Measurements from ENCODE around the gene ZBTB21.

The ZBTB21 gene

DNA sequence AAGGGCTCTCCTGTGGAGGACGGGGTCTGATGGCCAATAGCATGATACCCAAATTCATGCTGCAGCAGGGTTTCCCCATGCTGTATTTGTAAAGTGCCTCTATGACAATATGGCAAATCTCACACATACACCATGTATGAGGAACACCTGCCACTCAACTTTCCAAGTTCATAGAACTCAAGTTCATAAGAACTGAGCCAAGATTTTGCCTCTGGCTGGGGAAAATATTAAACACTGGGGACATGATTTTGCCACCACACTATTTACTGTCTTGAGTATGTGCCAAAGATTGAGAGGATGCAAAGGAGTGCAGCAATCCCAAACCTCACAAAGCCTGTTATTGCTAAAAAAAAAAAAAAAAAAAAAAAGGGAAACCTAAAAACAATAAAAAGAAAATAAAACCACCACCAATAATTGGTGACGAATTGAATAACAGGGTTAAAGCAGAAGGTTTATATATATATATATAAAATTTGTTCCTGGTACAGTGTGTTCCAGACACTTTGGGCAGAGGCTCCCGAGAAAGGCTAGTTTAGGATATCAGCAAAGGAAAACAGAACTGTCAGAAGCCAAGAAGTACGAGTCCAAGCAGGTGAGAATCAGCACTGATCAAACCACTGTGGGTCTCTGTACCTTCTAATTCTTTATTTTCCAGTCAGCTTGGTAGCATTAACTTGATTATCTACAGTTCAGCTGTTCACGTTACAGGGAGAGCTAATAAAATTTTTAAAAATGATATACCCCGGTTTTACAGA, 24.3 kb downstream of the ZBTB21 start:
- DNase-seq: no peak

DNA sequence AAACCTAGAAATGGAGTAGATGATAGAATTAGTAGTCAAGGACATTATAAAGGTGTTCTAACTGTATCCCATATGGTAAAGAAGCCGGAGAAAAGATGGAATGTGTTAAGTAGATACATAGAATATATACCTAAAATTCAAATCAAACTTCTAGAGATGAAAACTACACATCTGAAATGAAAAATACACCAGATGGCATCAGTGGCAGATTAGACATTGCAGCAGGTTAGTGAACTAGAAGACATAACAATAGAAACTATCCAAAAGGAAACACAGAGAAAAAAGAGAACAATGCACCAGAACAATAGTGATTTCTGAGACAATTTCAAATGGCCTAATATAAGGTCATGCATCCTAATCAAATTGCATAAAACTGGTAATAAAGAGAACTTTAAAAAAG, 26.9 kb downstream of the ZBTB21 start:
- DNase-seq: no peak

DNA sequence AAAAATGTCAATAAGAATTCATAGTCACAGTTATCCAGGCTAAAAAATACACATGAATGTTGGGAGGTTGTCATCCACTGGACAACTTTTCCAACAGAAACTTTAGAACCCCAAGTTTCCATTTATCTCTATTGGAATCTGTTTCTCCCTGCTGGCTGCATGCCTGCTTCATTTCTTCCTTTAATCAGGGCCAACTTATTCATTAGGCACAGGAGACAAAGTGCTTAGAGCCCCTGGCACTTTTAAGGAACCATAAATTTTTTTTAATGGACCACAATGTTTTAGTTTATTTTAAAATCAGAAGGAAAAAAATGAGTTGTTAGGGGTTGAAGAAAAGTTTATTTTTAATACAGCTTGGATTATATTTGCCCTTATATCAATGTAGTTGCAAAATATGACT, 29.6 kb downstream of the ZBTB21 start:
- DNase-seq: no peak

DNA sequence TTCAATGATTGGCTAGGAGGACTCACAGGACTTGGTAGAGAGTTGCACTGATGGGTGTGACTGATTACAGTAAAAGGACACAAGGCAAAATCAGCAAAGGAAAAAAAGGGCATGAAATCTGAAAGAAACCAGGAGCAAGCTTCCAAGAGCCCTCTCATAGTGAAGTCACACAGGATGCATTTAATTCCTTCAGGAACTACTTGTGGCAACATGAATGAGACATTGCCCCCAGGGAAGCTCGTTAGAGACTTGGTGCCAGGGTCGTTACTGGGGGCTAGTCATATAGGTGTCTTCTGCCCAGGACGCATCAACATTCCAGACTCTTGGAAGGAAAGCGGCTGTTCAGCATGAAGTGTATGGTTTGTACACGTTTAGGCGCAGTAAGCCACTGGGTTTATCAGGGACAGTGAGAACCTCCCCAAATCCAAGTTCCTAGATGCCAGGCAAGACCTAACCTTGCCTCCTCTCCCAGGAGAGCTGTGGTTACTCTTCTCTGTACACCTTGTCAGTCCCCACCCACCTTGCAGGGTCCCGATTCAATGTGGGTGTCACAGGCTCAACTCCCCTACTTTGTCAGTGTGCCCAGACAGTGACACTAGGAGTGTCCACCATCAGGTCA, 30.3 kb downstream of the ZBTB21 start:
- no peak for DNase-seq

DNA sequence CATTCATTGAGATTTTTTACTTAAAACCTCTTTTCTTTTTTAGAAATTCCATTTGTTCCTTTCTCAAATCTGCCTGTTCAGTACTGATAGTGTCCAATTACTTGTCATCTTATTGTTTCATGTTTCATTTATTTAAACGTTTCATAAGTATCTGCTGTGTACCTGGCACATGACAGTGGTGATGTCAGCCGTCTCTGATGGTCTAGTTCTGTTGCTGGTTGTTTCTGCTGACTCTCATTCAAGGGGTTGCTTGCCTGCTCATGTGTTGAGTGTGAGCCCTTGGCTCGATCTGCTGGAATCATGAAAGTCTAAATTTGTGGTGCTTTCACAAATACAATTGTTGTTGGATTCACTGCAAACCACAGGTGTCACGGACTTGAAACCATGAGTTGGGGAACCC, 30.8 kb downstream of the ZBTB21 start:
- no peak for DNase-seq

DNA sequence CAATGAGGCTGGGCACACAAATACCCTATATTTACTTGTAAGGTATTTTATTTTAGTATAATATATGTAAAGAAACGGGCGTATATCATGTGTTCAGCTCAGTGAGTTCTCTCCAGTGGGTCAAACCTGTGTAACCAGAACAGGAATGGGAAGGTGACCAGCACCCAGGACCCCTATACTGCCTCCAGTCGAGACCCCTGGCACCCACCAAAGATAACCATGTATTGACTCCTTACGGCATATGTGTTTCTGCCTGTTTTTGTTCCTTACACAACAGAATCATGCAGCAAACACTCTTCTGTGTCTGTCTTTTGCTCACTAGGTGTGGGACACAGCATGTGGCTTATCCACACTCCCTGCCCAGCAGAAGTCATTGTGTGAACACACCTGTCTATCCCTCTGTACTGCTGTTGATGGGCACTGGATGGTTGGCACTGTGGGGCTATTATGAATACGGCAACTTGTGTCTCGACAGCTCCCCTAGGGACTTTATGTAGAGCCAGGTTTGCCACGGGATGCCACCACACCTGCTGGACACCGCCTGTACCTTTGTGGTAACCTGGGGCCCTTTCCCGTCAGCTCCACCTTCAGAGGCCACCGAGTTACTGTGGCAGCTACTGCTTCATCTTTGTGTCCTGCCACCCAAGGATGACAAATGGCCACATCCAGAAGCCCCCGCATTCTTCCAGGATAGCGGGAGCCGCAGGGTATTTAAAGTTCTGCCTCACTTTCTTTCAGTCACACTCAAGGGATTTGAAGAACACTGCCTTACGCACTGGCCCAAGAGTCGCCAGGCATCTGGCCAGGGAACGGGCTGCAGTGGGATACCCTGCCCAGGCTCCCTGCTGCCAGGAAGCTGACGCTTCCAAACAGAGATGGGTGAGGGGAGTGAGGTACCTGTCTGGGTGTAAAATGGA, 32.9 kb downstream of the ZBTB21 start:
- no peak for DNase-seq

DNA sequence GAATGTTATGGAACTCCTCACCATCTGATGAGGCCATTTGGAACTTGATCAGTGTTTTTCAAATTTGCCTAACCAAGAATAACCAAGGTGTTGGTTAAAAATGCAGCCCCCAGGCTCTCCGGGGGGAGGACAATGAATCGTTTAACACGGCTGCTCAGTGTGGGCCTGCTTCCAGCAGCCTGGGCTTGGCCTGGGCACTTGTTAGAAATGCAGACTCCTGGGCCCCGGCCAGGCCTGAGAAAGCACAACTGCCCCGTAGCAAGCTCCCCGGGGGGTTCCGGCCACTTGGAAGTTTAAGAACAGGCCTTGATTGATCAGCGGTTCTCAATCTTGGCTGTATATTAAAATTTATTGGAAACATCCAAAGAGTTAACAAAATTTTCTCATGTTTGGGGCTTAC, 33.5 kb downstream of the ZBTB21 start:
- DNase-seq: no peak

DNA sequence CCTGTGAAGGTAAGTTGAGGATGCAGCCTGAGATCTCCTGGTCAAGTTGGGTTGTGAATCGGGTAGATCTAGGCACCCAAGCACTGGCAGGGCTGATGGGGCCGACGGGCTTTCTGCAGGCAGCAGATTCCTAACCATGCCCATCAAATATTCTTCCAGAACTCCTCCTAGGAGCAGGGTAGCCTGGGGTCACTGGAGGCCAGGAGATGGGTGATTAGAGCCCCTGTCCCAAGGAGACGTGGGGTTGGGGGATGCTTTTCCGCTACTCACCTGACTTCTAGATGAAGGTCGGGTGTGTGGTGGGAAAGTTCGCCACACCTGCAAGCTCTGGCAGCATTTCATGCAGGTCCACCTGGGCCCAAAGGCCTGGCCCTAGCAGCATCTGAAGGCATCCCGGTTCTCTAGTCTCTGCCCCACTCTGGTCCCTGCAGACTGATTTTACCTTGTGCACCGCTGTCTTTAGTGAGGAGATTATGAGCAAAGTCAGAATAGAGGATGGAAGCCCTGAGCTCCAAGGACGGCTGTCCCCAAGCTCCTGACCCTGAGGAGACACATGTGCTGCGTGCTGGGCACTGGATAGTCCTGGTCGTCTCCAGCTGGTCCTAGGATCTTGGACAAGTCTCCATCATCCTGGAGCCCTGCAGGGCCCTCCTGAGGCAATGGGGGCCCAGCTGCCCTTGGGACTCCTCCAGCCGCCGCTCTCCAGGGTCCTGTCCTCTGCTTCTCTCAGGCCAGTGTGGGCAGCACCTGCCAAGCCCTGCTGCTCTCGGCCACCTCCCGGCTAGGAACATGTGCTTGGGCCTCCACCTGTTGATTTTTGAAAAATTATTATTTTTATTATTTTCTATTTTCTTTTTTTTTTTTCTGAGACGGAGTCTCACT, 34.5 kb downstream of the ZBTB21 start:
- no peak for DNase-seq

DNA sequence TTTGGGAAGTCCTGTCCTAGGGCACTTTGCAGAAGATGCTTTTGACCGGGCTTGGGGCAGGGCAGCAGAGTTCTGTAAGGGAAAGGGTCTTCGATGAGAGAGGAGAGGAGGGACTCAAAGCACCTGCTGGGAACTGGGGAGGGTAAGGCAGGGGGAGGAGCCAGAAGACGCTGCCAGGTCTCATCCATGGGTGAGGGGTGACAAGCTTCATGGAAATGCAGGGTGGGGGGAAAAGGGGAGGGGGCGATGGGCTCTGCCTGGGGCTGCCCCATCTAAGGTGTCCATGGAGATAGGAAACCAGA, 35.5 kb downstream of the ZBTB21 start:
- DNase-seq: no peak

DNA sequence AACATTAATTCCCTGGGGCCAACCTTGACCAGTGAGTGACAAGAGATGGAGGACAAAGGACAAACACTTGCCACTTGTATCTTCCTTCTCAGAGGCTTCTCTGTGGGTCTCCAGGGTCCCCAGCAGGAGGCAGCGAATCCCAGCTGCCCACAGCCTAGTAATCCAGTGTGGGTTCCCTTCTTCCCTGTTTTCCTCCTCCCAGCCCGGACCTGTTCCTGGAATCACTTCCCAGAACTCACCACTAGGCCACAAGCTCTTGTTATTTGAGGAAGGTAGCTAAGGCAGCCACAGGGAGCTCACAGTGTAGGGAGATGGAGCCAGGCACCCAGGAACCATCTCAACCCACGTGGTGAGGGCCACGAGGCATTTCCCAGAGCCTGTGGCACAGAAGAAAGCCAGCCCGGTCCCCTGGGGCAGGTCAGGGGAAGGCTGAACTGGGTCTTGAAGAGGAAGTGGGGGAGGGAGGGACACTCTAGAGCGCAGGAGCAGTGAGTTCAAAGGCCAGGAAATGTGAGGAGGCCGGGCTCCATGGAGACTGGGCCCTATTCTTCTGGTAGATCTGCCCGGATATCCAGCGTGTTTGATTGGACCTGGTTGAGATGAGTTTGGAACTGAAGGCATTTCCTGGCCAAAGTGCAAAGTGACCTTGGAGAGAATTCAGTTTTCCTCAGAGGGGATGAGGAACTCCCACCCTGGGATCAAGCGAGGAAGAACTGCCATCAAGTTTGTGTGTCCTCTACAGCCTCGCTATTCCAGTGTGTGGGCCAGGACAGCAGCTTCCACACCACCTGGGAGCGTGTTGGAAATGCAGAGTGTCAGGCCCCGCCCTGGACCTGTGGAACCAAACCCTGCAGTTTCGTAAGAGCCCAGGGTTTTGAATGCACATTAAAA, 36.1 kb downstream of the ZBTB21 start:
- DNase-seq: no peak

DNA sequence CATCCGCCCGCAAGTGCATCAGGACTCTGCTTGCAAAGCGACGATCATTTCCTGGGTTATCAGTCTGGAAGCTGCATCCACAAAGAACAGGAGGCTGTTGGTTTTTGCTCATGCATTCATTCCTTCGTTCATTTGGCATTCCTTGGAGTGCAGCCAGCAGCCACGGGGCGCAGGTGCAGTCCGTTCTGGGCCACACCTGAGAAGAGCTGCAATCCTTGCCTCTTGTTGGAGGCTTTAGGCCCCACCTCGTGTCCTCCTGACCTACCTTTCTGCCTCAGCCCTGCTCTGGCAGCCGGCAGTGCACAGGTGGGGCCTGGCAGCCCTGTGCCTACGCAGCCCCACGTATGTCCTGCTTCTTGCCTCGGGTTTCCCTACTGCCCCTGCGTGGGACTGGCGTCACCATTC, 36.7 kb downstream of the ZBTB21 start:
- DNase-seq: no peak

DNA sequence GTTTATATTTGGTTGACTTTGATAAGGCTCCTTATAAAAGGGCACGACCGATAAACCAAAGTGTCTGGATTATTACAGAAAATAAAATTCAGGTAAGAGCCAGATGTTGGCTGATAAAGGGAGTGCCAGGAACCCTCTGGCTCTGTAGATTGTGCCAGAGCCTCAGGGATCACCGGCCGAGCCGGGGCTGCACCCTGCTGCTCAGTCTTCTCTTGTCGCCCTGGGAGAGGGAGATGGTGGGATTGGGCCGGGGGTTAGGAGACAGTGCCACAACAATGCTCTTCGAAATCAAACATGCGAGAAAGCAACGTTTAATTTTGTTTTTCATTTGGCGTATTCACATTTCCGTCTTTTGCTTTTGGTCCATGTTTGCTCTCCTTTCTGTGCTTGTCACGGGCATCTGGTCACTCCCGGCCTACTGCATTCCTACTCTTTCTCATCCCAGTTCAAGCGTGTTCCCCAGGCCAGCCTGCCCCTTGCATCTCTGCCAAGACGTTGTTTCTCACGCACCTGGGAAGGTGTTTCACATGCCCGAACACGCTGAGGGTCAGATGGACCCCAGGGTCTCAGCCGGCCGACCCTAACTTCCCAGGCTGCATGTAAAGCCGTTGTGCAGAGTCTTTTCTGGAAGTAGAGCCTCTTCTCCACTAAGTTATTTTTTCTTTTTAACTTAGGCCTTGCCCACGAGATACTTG, 37.5 kb downstream of the ZBTB21 start:
- no peak for DNase-seq

DNA sequence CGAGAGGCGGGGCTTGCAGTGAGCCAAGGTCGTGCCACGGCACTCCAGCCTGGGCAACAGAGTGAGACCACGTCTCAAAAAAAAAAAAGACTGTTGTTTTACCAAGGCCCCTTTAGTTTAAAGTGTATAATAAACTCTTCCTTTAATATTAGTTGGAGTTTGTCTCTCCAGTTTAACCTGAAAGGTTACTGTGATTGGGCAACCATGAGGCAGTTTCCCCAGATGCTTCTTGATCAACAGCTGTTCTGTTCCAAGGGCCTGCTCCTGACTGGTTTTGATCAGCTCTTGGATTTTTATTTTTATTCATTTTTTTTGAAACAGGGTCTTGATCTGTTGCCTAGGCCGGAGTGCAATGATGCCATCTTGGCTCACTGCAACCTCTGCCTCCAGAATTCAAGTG, 38.3 kb downstream of the ZBTB21 start:
- DNase-seq: no peak

DNA sequence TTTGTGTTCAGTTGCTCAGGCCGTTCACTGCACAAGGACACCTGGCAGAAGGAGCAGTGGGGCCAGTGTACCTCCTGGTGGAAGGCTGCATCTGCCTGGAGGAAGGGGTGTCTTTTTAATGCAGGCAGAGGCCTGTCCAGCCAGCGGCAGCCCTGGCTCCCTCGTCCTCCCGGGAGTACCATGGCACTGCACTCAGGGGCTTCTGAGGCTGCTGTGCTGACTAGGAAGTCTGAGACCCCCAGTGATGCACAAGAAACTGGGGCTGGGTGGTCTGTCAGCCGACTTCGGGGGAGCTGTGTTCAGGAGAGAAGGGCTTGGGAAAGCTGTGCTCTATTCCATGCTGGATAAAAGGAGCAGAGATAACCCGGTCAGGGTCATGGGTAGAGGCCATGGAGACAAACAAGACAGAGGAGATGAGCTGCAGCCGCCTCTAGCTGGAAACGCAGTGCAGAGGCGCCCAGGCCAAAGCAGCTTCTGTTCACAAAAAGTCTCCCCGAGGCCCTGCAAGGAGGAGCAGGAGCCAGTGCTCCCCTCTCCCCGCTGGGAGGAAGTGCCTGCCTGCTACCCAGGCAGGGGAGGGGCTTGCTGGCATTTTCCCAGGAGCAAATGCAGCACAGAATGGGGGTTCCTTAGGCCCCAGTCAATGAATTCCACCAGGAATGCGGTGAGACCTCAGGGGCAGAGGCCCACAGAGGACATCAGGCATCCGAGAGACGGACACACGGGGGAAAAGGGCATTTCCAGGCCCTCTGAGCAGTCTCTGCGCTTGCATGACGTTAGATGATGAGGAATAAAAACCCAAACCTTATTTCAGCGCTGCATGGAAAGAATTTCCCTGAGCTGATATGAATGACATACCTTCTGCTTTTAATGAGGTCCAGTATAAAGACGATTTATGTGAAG, 39.2 kb downstream of the ZBTB21 start:
- no peak for DNase-seq

DNA sequence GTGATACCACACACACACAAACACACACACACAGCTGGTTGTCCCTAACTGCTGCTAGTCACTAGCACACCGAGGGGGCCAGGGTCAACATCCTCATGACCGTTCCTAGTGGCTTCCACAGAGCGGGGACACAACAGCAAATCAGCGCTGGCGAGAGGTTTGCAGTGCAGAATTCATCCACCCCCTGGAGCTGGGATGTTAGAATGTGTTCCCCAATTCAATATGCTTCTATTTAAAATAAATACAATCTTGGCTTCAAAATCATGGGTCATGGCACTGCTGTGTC, 40.1 kb downstream of the ZBTB21 start:
- DNase-seq: no peak

DNA sequence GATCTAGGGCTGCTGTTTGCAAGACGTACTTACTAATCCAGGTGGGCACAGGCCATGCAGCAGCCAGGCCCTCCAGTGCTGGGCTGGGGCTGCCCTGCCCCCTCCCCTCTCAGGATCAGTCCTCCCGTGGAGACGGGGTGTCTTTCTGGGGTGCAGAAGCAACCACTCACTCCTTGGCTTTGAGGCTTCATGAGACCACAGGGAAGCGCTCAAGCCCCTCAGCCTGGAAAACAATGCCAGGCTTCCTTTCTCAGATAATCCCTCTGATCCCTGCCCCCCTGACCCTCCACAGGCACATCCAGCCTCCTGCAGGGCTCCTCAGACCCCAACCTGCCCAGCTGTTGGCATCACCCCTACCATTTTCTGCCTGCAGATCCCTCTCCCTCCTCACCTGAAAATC, 42.5 kb downstream of the ZBTB21 start:
- DNase-seq: no peak

DNA sequence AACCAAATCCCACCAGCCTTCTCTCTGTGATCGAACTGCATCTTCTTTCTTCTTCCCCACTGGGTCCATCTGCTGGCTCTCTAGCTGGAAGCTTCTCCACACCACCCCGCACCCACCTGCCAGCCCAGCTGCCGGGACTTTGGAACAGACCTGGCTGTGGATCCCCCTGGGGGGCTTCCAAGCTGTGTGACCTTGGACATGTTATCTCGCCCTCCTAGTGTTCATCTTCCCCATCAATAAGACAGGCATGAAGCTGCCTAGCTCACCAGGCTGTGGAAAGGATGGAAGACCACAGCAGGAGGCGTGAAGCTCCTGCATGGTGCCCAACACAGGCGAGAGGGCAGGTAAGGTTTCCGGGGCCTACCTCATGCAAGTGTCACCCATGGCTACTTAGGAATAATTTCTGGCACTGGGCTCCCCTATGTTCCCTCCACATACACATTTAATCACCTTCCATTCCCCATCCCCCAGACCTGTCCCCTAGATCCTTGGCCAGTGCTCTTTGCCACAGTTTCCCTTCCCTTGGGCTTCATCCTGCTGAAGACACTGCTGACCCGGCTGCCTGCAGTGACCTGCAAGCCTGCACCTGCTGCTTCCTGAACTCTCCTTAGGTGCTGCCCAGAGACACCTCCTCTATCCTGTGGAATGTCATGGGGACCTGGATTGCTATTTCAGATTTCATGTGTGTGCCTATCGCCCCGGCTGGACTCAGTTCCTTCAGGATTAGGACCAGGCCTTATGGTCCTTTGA, 43.1 kb downstream of the ZBTB21 start:
- DNase-seq: no peak

DNA sequence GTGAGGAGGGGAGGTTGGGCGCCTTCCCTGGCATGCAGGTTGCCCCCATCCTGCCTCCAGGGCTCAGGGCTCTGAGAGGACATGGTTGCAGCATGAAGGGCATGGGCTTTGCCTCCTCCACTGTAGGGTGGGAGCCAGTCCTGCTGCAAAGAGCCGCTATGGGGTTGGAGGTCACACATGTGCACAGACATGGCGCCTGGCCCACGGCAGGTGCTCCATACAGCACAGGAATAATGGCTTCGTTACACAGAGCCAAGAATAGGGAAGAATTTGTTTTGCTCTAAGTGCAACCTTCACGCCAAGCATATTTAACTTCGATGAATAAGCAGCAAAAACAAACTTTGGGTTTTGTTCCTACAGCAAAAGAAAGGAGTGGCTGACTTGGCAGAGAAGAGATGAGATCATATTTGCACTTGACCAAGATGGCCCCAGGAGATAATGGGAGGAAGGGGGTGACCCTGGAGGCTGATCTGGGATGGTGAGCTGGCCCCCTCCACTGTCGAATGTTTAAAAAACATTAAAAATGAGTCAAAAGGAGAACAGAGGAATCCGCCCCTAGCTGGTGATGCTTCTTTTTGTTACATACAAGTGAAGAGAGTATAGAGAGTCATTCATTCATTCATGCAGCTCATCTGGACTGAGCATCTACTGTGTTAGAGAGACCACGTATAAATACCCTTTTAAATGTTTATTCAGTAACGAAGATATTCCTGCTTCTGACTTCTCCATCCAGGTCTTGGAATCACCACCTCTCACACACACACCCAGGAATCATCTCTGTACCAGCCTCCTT, 43.9 kb downstream of the ZBTB21 start:
- DNase-seq: no peak

DNA sequence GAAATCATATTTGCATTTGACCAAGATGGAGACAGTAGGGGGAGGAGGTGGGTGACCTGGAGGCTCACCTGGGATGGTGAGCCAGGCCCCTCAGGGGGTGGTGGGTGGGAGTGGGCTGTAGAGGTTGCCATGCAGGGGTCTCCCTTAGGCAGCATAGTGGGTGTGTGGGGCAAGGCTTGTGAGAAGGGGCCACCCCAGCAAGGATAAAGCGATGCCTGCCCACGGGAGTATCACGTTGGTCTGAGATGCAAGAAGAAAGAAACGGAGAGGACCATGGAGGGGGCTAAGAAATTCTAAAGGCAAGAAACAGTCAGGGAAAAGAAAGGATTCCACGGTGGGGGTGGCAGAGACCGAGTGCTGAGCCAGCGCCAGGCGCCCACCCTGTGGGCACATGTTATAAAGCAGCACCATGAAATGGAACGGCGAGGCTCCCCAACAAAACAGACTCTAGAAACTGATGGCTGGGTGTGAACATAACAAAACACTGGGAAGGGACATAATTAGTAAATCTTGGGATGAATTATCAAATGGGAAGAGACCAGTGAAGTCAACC, 44.6 kb downstream of the ZBTB21 start:
- DNase-seq: no peak
